Measurements from ENCODE around the gene TPO. TPM values are rescaled to one million over a fixed set of nuclear protein-coding genes. Genes with fewer than 3 reads are reported as not detected.

The TPO gene
- total RNA-seq, 3 donors from 2014 or later, result 5.1 to 21.0 (median 15.1) TPM

GRCh38 chr2:1538663-1539062 lies 125.4 kb downstream of the TPO start:
- TF ChIP-seq POLR2A (IDR thresholded peaks at IDR 0.05) (no peak), POLR2AphosphoS5 (IDR thresholded peaks at IDR 0.05) (no peak), CTCF (IDR thresholded peaks at IDR 0.05) (no peak)

GRCh38 chr2:1539441-1539840 lies 126.2 kb downstream of the TPO start:
- Histone ChIP-seq H3K4me1 (no peaks in the 10 kb centered on the region), H3K27me3 (no peaks in the 10 kb centered on the region), H3K36me3 (no peaks in the 10 kb centered on the region), H3K4me3 (no peak overlapping the region), H3K9me3 (no peaks in the 10 kb centered on the region), H3K27ac (no peak overlapping the region)
- DNase-seq (ENCODE audit: low spot score in 2 of 2), result no peak
- TF ChIP-seq POLR2AphosphoS5 (IDR thresholded peaks at IDR 0.05) (no peak), CTCF (IDR thresholded peaks at IDR 0.05) (no peak), POLR2A (IDR thresholded peaks at IDR 0.05) (no peak)
- intact Hi-C loops (cut with DNase I; ENCODE audit: low total_unique reads), result no loop called here

More at GRCh38 chr2:1538663-1539062, 125.4 kb downstream of the TPO start:
- DNase-seq (ENCODE audit: low spot score in 2 of 2), result no peak
- H3K9me3 ChIP-seq, result no peaks in the 10 kb centered on the region
- H3K4me3 ChIP-seq, result no peak overlapping the region
- H3K36me3 ChIP-seq, result no peaks in the 10 kb centered on the region
- H3K27me3 ChIP-seq, result no peaks in the 10 kb centered on the region
- H3K4me1 ChIP-seq, result no peaks in the 10 kb centered on the region
- H3K27ac ChIP-seq, result no peak overlapping the region
- intact Hi-C loops (cut with DNase I; ENCODE audit: low total_unique reads), result no loop called here

- Histone ChIP-seq H3K27me3 (no peaks in the 10 kb centered on the region), H3K9me3 (no peaks in the 10 kb centered on the region), H3K4me3 (no peak overlapping the region), H3K4me1 (no peaks in the 10 kb centered on the region), H3K36me3 (no peaks in the 10 kb centered on the region), H3K27ac (no peak overlapping the region)
- no peak for TF ChIP-seq CTCF (IDR thresholded peaks at IDR 0.05)
- TF ChIP-seq POLR2A (IDR thresholded peaks at IDR 0.05), result no peak
- intact Hi-C loops (cut with DNase I; ENCODE audit: low total_unique reads), result no loop called here
- DNase-seq (ENCODE audit: low spot score in 2 of 2), result no peak
These were observed 126.7 kb downstream of the TPO start for GRCh38 chr2:1539973-1540372.

- intact Hi-C loops (cut with DNase I; ENCODE audit: low total_unique reads), result no loop called here
- TF ChIP-seq CTCF (IDR thresholded peaks at IDR 0.05) (no peak), POLR2A (IDR thresholded peaks at IDR 0.05) (no peak), POLR2AphosphoS5 (IDR thresholded peaks at IDR 0.05) (no peak)
- H3K9me3 ChIP-seq, result no peaks in the 10 kb centered on the region
- H3K27me3 ChIP-seq, result no peaks in the 10 kb centered on the region
- H3K4me1 ChIP-seq, result no peaks in the 10 kb centered on the region
- no peaks in the 10 kb centered on the region for H3K36me3 ChIP-seq
- no peak for DNase-seq (ENCODE audit: low spot score in 2 of 2)
- H3K27ac ChIP-seq, result no peak overlapping the region
- no peak overlapping the region for H3K4me3 ChIP-seq
These were observed 127.2 kb downstream of the TPO start for GRCh38 chr2:1540481-1540880.

- H3K4me1 ChIP-seq, result no peaks in the 10 kb centered on the region
- no peaks in the 10 kb centered on the region for H3K9me3 ChIP-seq
- no peaks in the 10 kb centered on the region for H3K36me3 ChIP-seq
- H3K27me3 ChIP-seq, result no peaks in the 10 kb centered on the region
- no peak overlapping the region for H3K4me3 ChIP-seq
- intact Hi-C loops (cut with DNase I; ENCODE audit: low total_unique reads), result no loop called here
- H3K27ac ChIP-seq, result no peak overlapping the region
- TF ChIP-seq POLR2AphosphoS5 (IDR thresholded peaks at IDR 0.05) (no peak), CTCF (IDR thresholded peaks at IDR 0.05) (no peak), POLR2A (IDR thresholded peaks at IDR 0.05) (no peak)
- DNase-seq (ENCODE audit: low spot score in 2 of 2), result no peak
These were observed 127.8 kb downstream of the TPO start for GRCh38 chr2:1541040-1541439.
